HEK293 (cell line): ENCODE measurements around the gene FLRT1.

Experiments
- BCL11A ChIP-seq: fragments of 450-650 bp; formaldehyde crosslinking; IDR thresholded peaks from 2 replicates; pipeline ENCODE4 v1.5.1; 2016; ENCODE audit warnings: low read depth, missing biosample characterization, missing genetic modification characterization
- BCL11B ChIP-seq: fragments of 450-650 bp; formaldehyde crosslinking; IDR thresholded peaks from 2 replicates; pipeline ENCODE4 v1.5.1; 2016; ENCODE audit warnings: low read depth, missing biosample characterization, missing genetic modification characterization
- GLI4 ChIP-seq: fragments of 450-650 bp; formaldehyde crosslinking; IDR thresholded peaks from 2 replicates; pipeline ENCODE4 v1.5.1; 2016; ENCODE audit warnings: missing biosample characterization, missing genetic modification characterization
- INSM2 ChIP-seq: fragments of 450-650 bp; formaldehyde crosslinking; IDR thresholded peaks from 2 replicates; pipeline ENCODE4 v1.5.1; 2016; ENCODE audit warnings: missing biosample characterization, missing genetic modification characterization
- MEIS1 ChIP-seq: sonication (generic); formaldehyde crosslinking; IDR thresholded peaks from 2 replicates; pipeline ENCODE4 v1.8.1; 2022; ENCODE audit warnings: missing genetic modification reagents, mild to moderate bottlenecking, borderline replicate concordance
- OSR2 ChIP-seq: fragments of 450-650 bp; formaldehyde crosslinking; IDR thresholded peaks from 2 replicates; pipeline ENCODE4 v1.5.1; 2016; ENCODE audit warnings: missing biosample characterization, missing genetic modification characterization
- PATZ1 ChIP-seq: fragments of 450-650 bp; formaldehyde crosslinking; IDR thresholded peaks from 2 replicates; pipeline ENCODE4 v1.5.1; 2016; ENCODE audit warnings: missing biosample characterization, missing genetic modification characterization
- PRDM1 ChIP-seq: fragments of 450-650 bp; formaldehyde crosslinking; IDR thresholded peaks from 2 replicates; pipeline ENCODE4; 2016; ENCODE audit warnings: missing biosample characterization, missing genetic modification characterization
- REPIN1 ChIP-seq: fragments of 450-650 bp; formaldehyde crosslinking; IDR thresholded peaks from 2 replicates; pipeline ENCODE4 v1.5.1; 2017; ENCODE audit warnings: missing biosample characterization, missing genetic modification characterization, low read depth
- SP2 ChIP-seq: fragments of 450-650 bp; formaldehyde crosslinking; IDR thresholded peaks from 2 replicates; pipeline ENCODE4 v1.5.1; 2016; ENCODE audit warnings: missing biosample characterization, missing genetic modification characterization
- SP3 ChIP-seq: fragments of 450-650 bp; formaldehyde crosslinking; IDR thresholded peaks from 2 replicates; pipeline ENCODE4 v1.5.1; 2016; ENCODE audit warnings: missing biosample characterization, missing genetic modification characterization
- SP7 ChIP-seq: fragments of 450-650 bp; formaldehyde crosslinking; IDR thresholded peaks from 2 replicates; pipeline ENCODE4 v1.5.1; 2016; ENCODE audit warnings: missing biosample characterization, missing genetic modification characterization
- ZBTB48 ChIP-seq: fragments of 450-650 bp; formaldehyde crosslinking; IDR thresholded peaks from 2 replicates; pipeline ENCODE4 v1.5.1; 2016; ENCODE audit warnings: missing biosample characterization, missing genetic modification characterization
- ZBTB7A ChIP-seq: fragments of 450-650 bp; formaldehyde crosslinking; IDR thresholded peaks from 2 replicates; pipeline ENCODE4 v1.5.1; 2016; ENCODE audit warnings: low read depth, missing biosample characterization, missing genetic modification characterization
- ZFP69B ChIP-seq: fragments of 450-650 bp; formaldehyde crosslinking; IDR thresholded peaks from 2 replicates; pipeline ENCODE4 v1.5.1; 2016; ENCODE audit warnings: missing biosample characterization, missing genetic modification characterization
- ZNF133 ChIP-seq: fragments of 450-650 bp; formaldehyde crosslinking; IDR thresholded peaks from 2 replicates; pipeline ENCODE4 v1.5.1; 2016; ENCODE audit warnings: missing biosample characterization, missing genetic modification characterization
- ZNF16 ChIP-seq: fragments of 450-650 bp; formaldehyde crosslinking; IDR thresholded peaks from 2 replicates; pipeline ENCODE4 v1.5.1; 2016; ENCODE audit warnings: low read depth, missing biosample characterization, missing genetic modification characterization
- ZNF202 ChIP-seq: fragments of 450-650 bp; formaldehyde crosslinking; IDR thresholded peaks from 2 replicates; pipeline ENCODE4 v1.5.1; 2016; ENCODE audit warnings: missing biosample characterization, missing genetic modification characterization, borderline replicate concordance
- ZNF335 ChIP-seq: fragments of 450-650 bp; formaldehyde crosslinking; conservative IDR thresholded peaks from 2 replicates; pipeline ENCODE4 v1.5.1; 2016; ENCODE audit warnings: missing biosample characterization, missing genetic modification characterization
- ZNF404 ChIP-seq: fragments of 450-650 bp; formaldehyde crosslinking; IDR thresholded peaks from 2 replicates; pipeline ENCODE4 v1.5.1; 2017; ENCODE audit warnings: missing biosample characterization, missing genetic modification characterization
- ZNF426 ChIP-seq: fragments of 450-650 bp; formaldehyde crosslinking; IDR thresholded peaks from 2 replicates; pipeline ENCODE4 v1.5.1; 2017; ENCODE audit warnings: missing biosample characterization, missing genetic modification characterization, mild to moderate bottlenecking, inconsistent platforms, moderate library complexity
- ZNF514 ChIP-seq: fragments of 450-650 bp; formaldehyde crosslinking; IDR thresholded peaks from 2 replicates; pipeline ENCODE4 v1.5.1; 2016; ENCODE audit warnings: missing biosample characterization, missing genetic modification characterization
- ZNF530 ChIP-seq: fragments of 450-650 bp; formaldehyde crosslinking; IDR thresholded peaks from 2 replicates; pipeline ENCODE4 v1.5.1; 2016; ENCODE audit warnings: low read depth, missing biosample characterization, missing genetic modification characterization
- ZNF558 ChIP-seq: fragments of 450-650 bp; formaldehyde crosslinking; IDR thresholded peaks from 2 replicates; pipeline ENCODE4 v1.5.1; 2016; ENCODE audit warnings: missing biosample characterization, missing genetic modification characterization
- ZNF571 ChIP-seq: fragments of 450-650 bp; formaldehyde crosslinking; IDR thresholded peaks from 2 replicates; pipeline ENCODE4 v1.5.0; 2017; ENCODE audit warnings: missing biosample characterization, missing genetic modification characterization
- ZNF639 ChIP-seq: fragments of 450-650 bp; formaldehyde crosslinking; IDR thresholded peaks from 2 replicates; pipeline ENCODE4 v1.5.1; 2016; ENCODE audit warnings: missing biosample characterization, missing genetic modification characterization
- ZNF670 ChIP-seq: fragments of 450-650 bp; formaldehyde crosslinking; IDR thresholded peaks from 2 replicates; pipeline ENCODE4 v1.5.1; 2016; ENCODE audit warnings: missing biosample characterization, missing genetic modification characterization, low read depth
- ZNF692 ChIP-seq: fragments of 450-650 bp; formaldehyde crosslinking; IDR thresholded peaks from 2 replicates; pipeline ENCODE4 v1.5.1; 2016; ENCODE audit warnings: missing biosample characterization, missing genetic modification characterization
- ZNF701 ChIP-seq: fragments of 450-650 bp; formaldehyde crosslinking; IDR thresholded peaks from 2 replicates; pipeline ENCODE4 v1.5.1; 2016; ENCODE audit warnings: missing biosample characterization, missing genetic modification characterization
- ZNF704 ChIP-seq: fragments of 450-650 bp; formaldehyde crosslinking; IDR thresholded peaks from 2 replicates; pipeline ENCODE4 v1.5.1; 2016; ENCODE audit warnings: missing biosample characterization, missing genetic modification characterization
- ZNF707 ChIP-seq: fragments of 450-650 bp; formaldehyde crosslinking; IDR thresholded peaks from 2 replicates; pipeline ENCODE4 v1.5.1; 2016; ENCODE audit warnings: missing biosample characterization, missing genetic modification characterization
- ZNF843 ChIP-seq: fragments of 450-650 bp; formaldehyde crosslinking; IDR thresholded peaks from 2 replicates; pipeline ENCODE4 v1.5.1; 2016; ENCODE audit warnings: missing biosample characterization, missing genetic modification characterization
- ZSCAN5A ChIP-seq: fragments of 450-650 bp; formaldehyde crosslinking; IDR thresholded peaks from 2 replicates; pipeline ENCODE4 v1.5.1; 2016; ENCODE audit warnings: missing biosample characterization, missing genetic modification characterization

The FLRT1 gene

GRCh38 chr11:64028398-64029115 lies 7.2 kb upstream of the FLRT1 start (continued):
- TF ChIP-seq GLI4 (tag by site-specific recombination): no peak
- TF ChIP-seq SP2: peak; percentile 24; the same call in 1 of the 2 replicates
- TF ChIP-seq ZNF571 (tag by site-specific recombination): no peak
- no peak for TF ChIP-seq REPIN1 (tag by site-specific recombination)
- TF ChIP-seq ZNF426: no peak
- no peak for TF ChIP-seq BCL11B
- TF ChIP-seq ZNF335 (tag by site-specific recombination): no peak
- no peak for TF ChIP-seq ZNF707
- TF ChIP-seq ZNF558: no peak
- no peak for TF ChIP-seq MEIS1 (CRISPR knock-in tag)
- no peak for TF ChIP-seq ZNF530 (tag by site-specific recombination)
- no peak for TF ChIP-seq ZNF404 (tag by site-specific recombination)
- TF ChIP-seq PRDM1 (tag by site-specific recombination): no peak
- TF ChIP-seq ZBTB48 (tag by site-specific recombination): 0 out of 2 replicates have a peak, but pooled peaks have one; percentile 31
- peak; percentile 20; the same call in 1 of the 2 replicates for TF ChIP-seq PATZ1 (tag by site-specific recombination)
- no peak for TF ChIP-seq ZNF843 (tag by site-specific recombination)
- no peak for TF ChIP-seq ZNF639 (tag by site-specific recombination)
- TF ChIP-seq ZNF16 (tag by site-specific recombination): no peak
- TF ChIP-seq ZNF202: no peak
- no peak for TF ChIP-seq ZNF133 (tag by site-specific recombination)
- no peak for TF ChIP-seq ZFP69B (tag by site-specific recombination)
- TF ChIP-seq INSM2: no peak
- no peak for TF ChIP-seq ZNF704
- no peak for TF ChIP-seq ZNF514
- no peak for TF ChIP-seq SP7
- TF ChIP-seq ZSCAN5A (tag by site-specific recombination): no peak
- no peak for TF ChIP-seq BCL11A (tag by site-specific recombination)
- no peak for TF ChIP-seq ZNF692 (tag by site-specific recombination)
- 0 out of 2 replicates have a peak, but pooled peaks have one; percentile 28 for TF ChIP-seq SP3 (tag by site-specific recombination)
- TF ChIP-seq ZNF670: no peak
- no peak for TF ChIP-seq OSR2
- no peak for TF ChIP-seq ZBTB7A (tag by site-specific recombination)
- TF ChIP-seq ZNF701 (tag by site-specific recombination): no peak
